HUES64 (cell line): Measurements from ENCODE around the gene INTS6L.
"Not testable (repeated sequence)": the region's sequence is repeated elsewhere in the genome, so short reads cannot be mapped to it uniquely, and the experiment has no call there.

Experiments
- H3K27ac ChIP-seq: 2 replicates; pipeline ENCODE4 v1.7.0; 2013; ENCODE audit warnings: low read depth, low read length, inconsistent platforms
- H3K27me3 ChIP-seq: 2 replicates; pipeline ENCODE4 v1.6.1; 2013; ENCODE audit warnings: mild to moderate bottlenecking, low read length; ENCODE audit not compliant: insufficient read depth
- H3K36me3 ChIP-seq: 2 replicates; pipeline ENCODE4 v1.6.1; 2013; ENCODE audit warnings: mild to moderate bottlenecking, low read length; ENCODE audit not compliant: insufficient read depth
- H3K4me1 ChIP-seq: 2 replicates; pipeline ENCODE4 v1.6.1; 2013; ENCODE audit warnings: mild to moderate bottlenecking, low read length, moderate library complexity; ENCODE audit not compliant: insufficient read depth
- H3K4me3 ChIP-seq: 2 replicates; pipeline ENCODE4 v1.5.1; 2013; ENCODE audit warnings: mild to moderate bottlenecking, low read length, moderate library complexity
- H3K9ac ChIP-seq: 2 replicates; pipeline ENCODE4 v1.6.1; 2013; ENCODE audit warnings: mild to moderate bottlenecking, low read depth, low read length
- H3K9me3 ChIP-seq: 2 replicates; pipeline ENCODE4 v1.6.1; 2013; ENCODE audit warnings: low read depth, low read length; ENCODE audit not compliant: insufficient read depth
- WGBS: fragments of 150-250, 120-280 bp; methylation state at CpG from one replicate; pipeline ENCODE4 v1.1.7; 2013; ENCODE audit warnings: missing lambda C conversion rate; 5-methylcytosine and 5-hydroxymethylcytosine counted together

The INTS6L gene

GRCh38 chrX:135605906-135606305 lies 85.4 kb downstream of the INTS6L start:
- Histone ChIP-seq H3K27me3 (no peaks in the 10 kb centered on the region), H3K36me3 (no peaks in the 10 kb centered on the region), H3K4me3 (no peak overlapping the region), H3K4me1 (no peaks in the 10 kb centered on the region), H3K9me3 (no peaks in the 10 kb centered on the region), H3K9ac (no peak overlapping the region), H3K27ac (no peak overlapping the region)
- 89% methylated on average over 6 of the region's 6 CpGs for WGBS

DNA sequence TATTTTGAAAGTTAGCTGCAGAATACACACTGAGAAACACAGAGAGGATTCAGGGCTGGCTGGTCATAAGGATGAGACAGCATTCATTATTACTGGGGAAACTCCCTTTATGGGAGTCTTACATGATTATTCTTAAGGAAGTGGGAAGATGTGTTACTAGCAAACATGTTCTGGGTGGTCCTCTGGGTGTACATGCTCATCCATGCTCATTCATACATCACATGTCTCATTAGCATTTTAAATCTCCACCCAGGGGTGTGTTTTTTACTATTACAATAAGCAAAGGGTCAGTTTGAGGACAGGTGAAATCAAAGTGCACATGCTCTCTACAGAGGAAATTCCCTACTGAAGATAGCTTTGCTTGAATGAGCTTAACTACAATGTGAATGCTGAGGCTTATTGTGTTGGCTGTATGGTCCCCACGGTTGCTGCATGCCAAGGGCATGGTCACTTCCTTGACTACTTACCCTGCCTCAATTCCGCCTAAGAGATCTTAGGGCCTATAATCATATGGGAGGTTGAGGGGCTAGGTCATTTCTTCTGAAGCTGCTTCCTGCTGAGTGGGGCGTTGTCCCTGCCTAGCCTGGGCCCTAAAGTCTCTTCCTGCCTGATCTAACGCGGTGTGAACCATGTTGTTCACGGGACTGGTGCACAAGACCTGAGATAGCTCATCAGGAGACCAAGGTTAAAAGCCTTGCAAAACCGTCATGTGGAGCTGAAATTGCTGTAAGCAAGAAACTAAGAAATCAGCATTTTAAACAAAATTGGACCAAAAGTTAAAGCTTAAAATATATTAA lies 104.1 kb downstream of the INTS6L start:
- H3K36me3 ChIP-seq, H3K4me3 ChIP-seq, H3K27me3 ChIP-seq, H3K4me1 ChIP-seq, H3K9ac ChIP-seq, H3K27ac ChIP-seq, H3K9me3 ChIP-seq: not testable (repeated sequence)
- 80% methylated on average over 1 of the region's 7 CpGs for WGBS

- H3K4me1 ChIP-seq, result no peaks in the 10 kb centered on the region
- no peaks in the 10 kb centered on the region for H3K36me3 ChIP-seq
- H3K4me3 ChIP-seq, result no peak overlapping the region
- H3K27me3 ChIP-seq, result no peaks in the 10 kb centered on the region
- WGBS, result 91% methylated on average over 6 of the region's 6 CpGs
- no peak overlapping the region for H3K27ac ChIP-seq
- no peak overlapping the region for H3K9ac ChIP-seq
- no peaks in the 10 kb centered on the region for H3K9me3 ChIP-seq
Measured at GRCh38 chrX:135625995-135626394, 105.5 kb downstream of the INTS6L start.

DNA sequence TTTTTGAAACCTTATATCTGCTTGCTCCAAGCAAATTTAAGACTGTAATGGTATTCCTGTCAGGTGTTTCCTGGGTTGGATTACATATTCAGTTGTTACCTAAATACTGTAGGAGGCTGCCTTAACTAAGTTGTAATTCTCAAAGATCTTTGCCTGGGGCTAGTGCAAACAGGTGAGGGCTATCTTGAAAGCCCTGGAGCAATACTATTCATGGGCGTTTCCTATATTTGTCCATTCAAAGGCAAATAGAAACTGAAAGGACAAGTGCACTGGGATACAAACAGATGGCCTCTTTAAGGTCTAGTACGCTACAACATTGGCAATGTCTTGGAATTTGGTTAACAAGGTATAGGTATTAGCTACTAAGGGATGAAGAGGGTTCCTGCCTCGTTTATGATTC lies 108.9 kb downstream of the INTS6L start:
- 87% methylated on average over 3 of the region's 3 CpGs for WGBS
- H3K27ac ChIP-seq, result no peak overlapping the region
- H3K4me3 ChIP-seq, result no peak overlapping the region
- H3K4me1 ChIP-seq, result no peaks in the 10 kb centered on the region
- H3K36me3 ChIP-seq, result no peaks in the 10 kb centered on the region
- H3K27me3 ChIP-seq, result no peaks in the 10 kb centered on the region
- no peaks in the 10 kb centered on the region for H3K9me3 ChIP-seq
- H3K9ac ChIP-seq, result no peak overlapping the region
